GM23338 (cell line): ENCODE measurements around the gene FER. TPM values are rescaled to one million over a fixed set of nuclear protein-coding genes. Genes with fewer than 3 reads are reported as not detected.
"Not testable (repeated sequence)": the region's sequence is repeated elsewhere in the genome, so short reads cannot be mapped to it uniquely, and the experiment has no call there.

Experiments
- ATAC-seq: fragments of 200-7000 bp; cut with Tn5 transposase; 3 replicates; pipeline ENCODE4 v1.9.1; 2020
- DNase-seq: peaks from one replicate; pipeline ENCODE4 v3.0.0-alpha.2; 2015; ENCODE audit warnings: low spot score
- H2AFZ ChIP-seq: fragments of 200-600 bp; sonication (generic); 2 replicates; pipeline ENCODE4 v1.8.0; 2016; ENCODE audit warnings: antibody characterized with exemption, mild to moderate bottlenecking, moderate library complexity
- H3F3A ChIP-seq: fragments of 200-600 bp; sonication (generic); replicated peaks from 2 replicates; pipeline ENCODE4 v1.8.0; 2017; ENCODE audit warnings: antibody characterized with exemption, mixed run types, low read depth
- H3K27ac ChIP-seq: fragments of 200-600 bp; sonication (generic); 2 replicates; pipeline ENCODE4 v1.6.1; 2016; ENCODE audit warnings: low read depth
- H3K27me3 ChIP-seq: fragments of 200-600 bp; sonication (generic); 2 replicates; pipeline ENCODE4 v1.8.0; 2016; ENCODE audit warnings: mild to moderate bottlenecking, mixed run types, moderate library complexity; ENCODE audit not compliant: insufficient read depth
- H3K36me3 ChIP-seq: fragments of 200-600 bp; sonication (generic); 2 replicates; pipeline ENCODE4 v1.8.0; 2016; ENCODE audit warnings: mild to moderate bottlenecking; ENCODE audit not compliant: insufficient read depth
- H3K4me1 ChIP-seq: fragments of 200-600 bp; sonication (generic); 2 replicates; pipeline ENCODE4 v1.8.0; 2016; ENCODE audit warnings: mild to moderate bottlenecking, moderate library complexity; ENCODE audit not compliant: insufficient read depth
- H3K4me2 ChIP-seq: fragments of 200-600 bp; sonication (generic); 2 replicates; pipeline ENCODE4 v1.7.1; 2017; ENCODE audit warnings: mixed run types
- H3K4me3 ChIP-seq: fragments of 200-600 bp; sonication (generic); 2 replicates; pipeline ENCODE4 v1.6.1; 2016; ENCODE audit warnings: mixed run types
- H3K79me2 ChIP-seq: fragments of 200-600 bp; sonication (generic); replicated peaks from 2 replicates; pipeline ENCODE4 v1.8.0; 2017; ENCODE audit warnings: mild to moderate bottlenecking; ENCODE audit not compliant: insufficient read depth
- H3K9me2 ChIP-seq: fragments of 200-600 bp; sonication (generic); 2 replicates; pipeline ENCODE4 v1.8.0; 2017; ENCODE audit not compliant: insufficient read depth
- H4K20me1 ChIP-seq: fragments of 200-600 bp; sonication (generic); replicated peaks from 2 replicates; pipeline ENCODE4 v1.8.0; 2017; ENCODE audit warnings: mild to moderate bottlenecking; ENCODE audit not compliant: insufficient read depth
- H3K27ac Mint-ChIP-seq: 2 replicates; pipeline ENCODE4 v1.8.0; 2020; ENCODE audit warnings: inconsistent platforms, mild to moderate bottlenecking, moderate library complexity, mixed read lengths
- H3K27me3 Mint-ChIP-seq: 3 replicates; pipeline ENCODE4 v1.8.0; 2022; ENCODE audit warnings: low read depth, mild to moderate bottlenecking, moderate library complexity, mixed read lengths, inconsistent platforms; ENCODE audit not compliant: insufficient read depth, poor library complexity
- H3K36me3 Mint-ChIP-seq: 3 replicates; pipeline ENCODE4 v1.8.0; 2021; ENCODE audit warnings: low read depth, mild to moderate bottlenecking, inconsistent platforms, moderate library complexity, mixed read lengths
- H3K4me1 Mint-ChIP-seq: 3 replicates; pipeline ENCODE4 v1.8.0; 2020; ENCODE audit warnings: mild to moderate bottlenecking, inconsistent platforms, mixed read lengths
- H3K4me3 Mint-ChIP-seq: 3 replicates; pipeline ENCODE4 v1.8.0; 2021; ENCODE audit warnings: moderate library complexity, mild to moderate bottlenecking, inconsistent platforms, mixed read lengths
- H3K9me3 Mint-ChIP-seq: 3 replicates; pipeline ENCODE4 v1.8.0; 2020; ENCODE audit warnings: moderate library complexity, mild to moderate bottlenecking, inconsistent platforms, mixed read lengths
- CREB1 ChIP-seq: fragments of 250-450 bp; sonication (Bioruptor Pico); IDR thresholded peaks from 2 replicates; pipeline ENCODE4 v1.5.0; 2020; ENCODE audit warnings: low read depth, mild to moderate bottlenecking, moderate library complexity
- EZH2 ChIP-seq: fragments of 200-600 bp; sonication (generic); IDR thresholded peaks from one replicate; pipeline ENCODE4 v1.8.0; 2017; ENCODE audit warnings: antibody characterized with exemption, mild to moderate bottlenecking, low read depth; ENCODE audit not compliant: unreplicated experiment
- EZH2phosphoT487 ChIP-seq: fragments of 200-600 bp; sonication (generic); IDR thresholded peaks from one replicate; pipeline ENCODE4 v1.8.1; 2018; ENCODE audit warnings: antibody characterized with exemption; ENCODE audit not compliant: unreplicated experiment
- JUNB ChIP-seq: IDR thresholded peaks from one replicate; pipeline ENCODE4 v1.6.1; 2016; ENCODE audit warnings: antibody characterized with exemption; ENCODE audit not compliant: unreplicated experiment
- NANOG ChIP-seq: IDR thresholded peaks from 2 replicates; pipeline ENCODE4 v1.6.1; 2016; ENCODE audit warnings: antibody characterized with exemption, borderline replicate concordance
- POLR2AphosphoS5 ChIP-seq: IDR thresholded peaks from 2 replicates; pipeline ENCODE4 v1.6.1; 2016; ENCODE audit warnings: antibody characterized with exemption, low read depth
- STAT1 ChIP-seq: IDR thresholded peaks from one replicate; pipeline ENCODE4 v1.6.1; 2016; ENCODE audit warnings: antibody characterized with exemption; ENCODE audit not compliant: unreplicated experiment
- ZNF114 ChIP-seq: fragments of 250-450 bp; sonication (Bioruptor Pico); IDR thresholded peaks from 2 replicates; pipeline ENCODE4 v1.5.0; 2020; ENCODE audit warnings: mild to moderate bottlenecking, moderate library complexity
- ZNF331 ChIP-seq: fragments of 250-450 bp; sonication (Bioruptor Pico); IDR thresholded peaks from 2 replicates; pipeline ENCODE4 v1.5.0; 2020; ENCODE audit warnings: low read depth, mild to moderate bottlenecking, moderate library complexity
- polyA plus RNA-seq: library from polyadenylated mRNA; unstranded; fragments of >200 nt; fragmentation: Nextera tagmentation; extraction: Ambion mirVana; gene quantifications from 2 replicates; pipeline ENCODE4 v1.2.1, GENCODE V29; 2016
- total RNA-seq: library from RNA; depleted of rRNA; stranded (reverse); fragments of >200 nt; shearing (Covaris generic); gene quantifications from 2 replicates; pipeline ENCODE4 v1.2.3, GENCODE V29; 2014
- TF ChIP-seq, protein P1 (sequence below): IDR thresholded peaks from one replicate; pipeline ENCODE4 v1.6.1; 2018; ENCODE audit warnings: antibody characterized with exemption; ENCODE audit not compliant: unreplicated experiment
- TF ChIP-seq, protein P2 (sequence below), 2 experiments: fragments of 200-600 bp in 1 of 2; sonication (generic) in 1 of 2; conservative IDR thresholded peaks; 2 replicates each; pipeline versions ENCODE4 v1.5.1 to v1.6.1; 2016 to 2017; ENCODE audit warnings: antibody characterized with exemption in 2 of 2, low read depth in 2 of 2, mild to moderate bottlenecking in 2 of 2, moderate library complexity in 1 of 2
- TF ChIP-seq, protein P3 (sequence below): IDR thresholded peaks from 2 replicates; pipeline ENCODE4 v1.6.1; 2016; ENCODE audit warnings: antibody characterized with exemption

FER gene
- total and polyA plus RNA-seq, 2 experiments from 2014 or later = 17.4 to 34.8 TPM

DNA sequence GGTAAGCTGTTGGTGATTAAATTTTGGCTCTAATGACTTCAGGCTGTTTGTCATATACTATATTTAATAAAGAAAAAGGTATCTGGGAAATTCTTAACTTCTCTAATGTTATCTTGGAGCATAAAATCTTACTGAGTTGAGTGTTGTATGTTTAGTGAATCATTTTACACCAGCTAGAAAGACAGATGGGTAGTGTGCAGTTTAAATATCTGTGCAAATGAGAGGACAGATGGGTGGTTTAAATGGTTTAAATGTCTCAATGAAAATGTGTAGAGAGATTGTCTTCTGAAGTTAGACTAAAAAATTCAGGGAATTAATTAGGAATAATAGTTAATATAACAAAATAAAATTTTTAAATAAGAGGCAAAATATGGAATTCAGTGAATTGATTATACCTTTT is 114.5 kb downstream of the FER start (continued):
- TF ChIP-seq, protein P1, sequence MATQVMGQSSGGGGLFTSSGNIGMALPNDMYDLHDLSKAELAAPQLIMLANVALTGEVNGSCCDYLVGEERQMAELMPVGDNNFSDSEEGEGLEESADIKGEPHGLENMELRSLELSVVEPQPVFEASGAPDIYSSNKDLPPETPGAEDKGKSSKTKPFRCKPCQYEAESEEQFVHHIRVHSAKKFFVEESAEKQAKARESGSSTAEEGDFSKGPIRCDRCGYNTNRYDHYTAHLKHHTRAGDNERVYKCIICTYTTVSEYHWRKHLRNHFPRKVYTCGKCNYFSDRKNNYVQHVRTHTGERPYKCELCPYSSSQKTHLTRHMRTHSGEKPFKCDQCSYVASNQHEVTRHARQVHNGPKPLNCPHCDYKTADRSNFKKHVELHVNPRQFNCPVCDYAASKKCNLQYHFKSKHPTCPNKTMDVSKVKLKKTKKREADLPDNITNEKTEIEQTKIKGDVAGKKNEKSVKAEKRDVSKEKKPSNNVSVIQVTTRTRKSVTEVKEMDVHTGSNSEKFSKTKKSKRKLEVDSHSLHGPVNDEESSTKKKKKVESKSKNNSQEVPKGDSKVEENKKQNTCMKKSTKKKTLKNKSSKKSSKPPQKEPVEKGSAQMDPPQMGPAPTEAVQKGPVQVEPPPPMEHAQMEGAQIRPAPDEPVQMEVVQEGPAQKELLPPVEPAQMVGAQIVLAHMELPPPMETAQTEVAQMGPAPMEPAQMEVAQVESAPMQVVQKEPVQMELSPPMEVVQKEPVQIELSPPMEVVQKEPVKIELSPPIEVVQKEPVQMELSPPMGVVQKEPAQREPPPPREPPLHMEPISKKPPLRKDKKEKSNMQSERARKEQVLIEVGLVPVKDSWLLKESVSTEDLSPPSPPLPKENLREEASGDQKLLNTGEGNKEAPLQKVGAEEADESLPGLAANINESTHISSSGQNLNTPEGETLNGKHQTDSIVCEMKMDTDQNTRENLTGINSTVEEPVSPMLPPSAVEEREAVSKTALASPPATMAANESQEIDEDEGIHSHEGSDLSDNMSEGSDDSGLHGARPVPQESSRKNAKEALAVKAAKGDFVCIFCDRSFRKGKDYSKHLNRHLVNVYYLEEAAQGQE = no peak
- no peak for TF ChIP-seq JUNB
- TF ChIP-seq EZH2 = no peak
- no peak for TF ChIP-seq ZNF114
- no peak for TF ChIP-seq EZH2phosphoT487
- TF ChIP-seq, protein P2, sequence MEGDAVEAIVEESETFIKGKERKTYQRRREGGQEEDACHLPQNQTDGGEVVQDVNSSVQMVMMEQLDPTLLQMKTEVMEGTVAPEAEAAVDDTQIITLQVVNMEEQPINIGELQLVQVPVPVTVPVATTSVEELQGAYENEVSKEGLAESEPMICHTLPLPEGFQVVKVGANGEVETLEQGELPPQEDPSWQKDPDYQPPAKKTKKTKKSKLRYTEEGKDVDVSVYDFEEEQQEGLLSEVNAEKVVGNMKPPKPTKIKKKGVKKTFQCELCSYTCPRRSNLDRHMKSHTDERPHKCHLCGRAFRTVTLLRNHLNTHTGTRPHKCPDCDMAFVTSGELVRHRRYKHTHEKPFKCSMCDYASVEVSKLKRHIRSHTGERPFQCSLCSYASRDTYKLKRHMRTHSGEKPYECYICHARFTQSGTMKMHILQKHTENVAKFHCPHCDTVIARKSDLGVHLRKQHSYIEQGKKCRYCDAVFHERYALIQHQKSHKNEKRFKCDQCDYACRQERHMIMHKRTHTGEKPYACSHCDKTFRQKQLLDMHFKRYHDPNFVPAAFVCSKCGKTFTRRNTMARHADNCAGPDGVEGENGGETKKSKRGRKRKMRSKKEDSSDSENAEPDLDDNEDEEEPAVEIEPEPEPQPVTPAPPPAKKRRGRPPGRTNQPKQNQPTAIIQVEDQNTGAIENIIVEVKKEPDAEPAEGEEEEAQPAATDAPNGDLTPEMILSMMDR (conservative IDR thresholded peaks at IDR 0.05; ENCODE audit: low read depth in 2 of 2) = no peak
- no peak for TF ChIP-seq ZNF331 (CRISPR knock-in tag)
- TF ChIP-seq, protein P3, sequence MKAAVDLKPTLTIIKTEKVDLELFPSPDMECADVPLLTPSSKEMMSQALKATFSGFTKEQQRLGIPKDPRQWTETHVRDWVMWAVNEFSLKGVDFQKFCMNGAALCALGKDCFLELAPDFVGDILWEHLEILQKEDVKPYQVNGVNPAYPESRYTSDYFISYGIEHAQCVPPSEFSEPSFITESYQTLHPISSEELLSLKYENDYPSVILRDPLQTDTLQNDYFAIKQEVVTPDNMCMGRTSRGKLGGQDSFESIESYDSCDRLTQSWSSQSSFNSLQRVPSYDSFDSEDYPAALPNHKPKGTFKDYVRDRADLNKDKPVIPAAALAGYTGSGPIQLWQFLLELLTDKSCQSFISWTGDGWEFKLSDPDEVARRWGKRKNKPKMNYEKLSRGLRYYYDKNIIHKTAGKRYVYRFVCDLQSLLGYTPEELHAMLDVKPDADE = no peak
- TF ChIP-seq STAT1 = no peak
- no peak for TF ChIP-seq NANOG
- no peak for TF ChIP-seq POLR2AphosphoS5
- no peak for TF ChIP-seq CREB1 (CRISPR knock-in tag)

- H3K36me3 Mint-ChIP-seq, H3K4me3 Mint-ChIP-seq, DNase-seq, H3K4me1 Mint-ChIP-seq, H3K79me2 ChIP-seq, H3K36me3 ChIP-seq, H3K27ac ChIP-seq, H2AFZ ChIP-seq, H4K20me1 ChIP-seq, H3K4me1 ChIP-seq, H3F3A ChIP-seq, H3K9me3 Mint-ChIP-seq, H3K4me2 ChIP-seq, H3K27me3 ChIP-seq, H3K4me3 ChIP-seq, H3K27ac Mint-ChIP-seq, H3K9me2 ChIP-seq, H3K27me3 Mint-ChIP-seq, ATAC-seq: not testable (repeated sequence)
Measured at GRCh38 chr5:108866097-108866496, 118.4 kb downstream of the FER start.
